ENCODE measurements around the gene NCKAP1.

- no peak for TF ChIP-seq POLR2A (IDR thresholded peaks at IDR 0.05; ENCODE audit: low read depth, low read length)
- no peak for TF ChIP-seq POLR2AphosphoS5 (IDR thresholded peaks at IDR 0.05; ENCODE audit: low read depth, low read length)
- no peak for TF ChIP-seq TAF1 (IDR thresholded peaks at IDR 0.05; ENCODE audit: borderline replicate concordance, low read depth, low read length)
These were observed 117.6 kb downstream of the NCKAP1 start for GRCh38 chr2:182920631-182921056.
